ENCODE results near the gene TMEM200A.

Gene TMEM200A

GRCh38 chr6:130435181-130435580 lies 69.4 kb downstream of the TMEM200A start:
- no peak overlapping the region for H3K4me3 ChIP-seq (ENCODE audit: low read depth, low read length)
- DNase-seq = no peak

DNA sequence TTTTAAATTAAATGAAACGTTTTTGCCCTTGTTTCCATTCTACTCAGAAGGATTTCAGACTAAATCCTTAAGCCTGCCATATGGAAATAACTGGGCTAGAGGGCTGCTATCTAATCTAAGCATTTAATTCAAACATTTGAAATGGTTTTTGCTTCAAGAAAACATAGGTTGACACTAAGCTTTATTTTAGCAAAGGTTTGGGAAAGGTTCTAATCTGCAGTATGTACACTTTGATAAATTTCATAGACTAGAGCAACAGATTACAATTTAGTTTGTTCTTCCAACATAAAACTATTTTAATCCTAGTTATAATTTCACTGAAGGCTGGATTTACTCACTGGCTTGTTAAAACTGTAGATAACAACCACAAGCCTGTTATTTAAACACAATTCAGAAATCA lies 72.1 kb downstream of the TMEM200A start:
- Histone ChIP-seq H3K4me3 (ENCODE audit: low read depth, low read length) (no peak overlapping the region), H3K27ac (peak overlapping the region; percentile 6), H3K36me3 (no peaks in the 10 kb centered on the region), H3K9me3 (ENCODE audit: severe bottlenecking) (no peaks in the 10 kb centered on the region), H3K27me3 (ENCODE audit: insufficient read depth, low read depth, severe bottlenecking) (no peaks in the 10 kb centered on the region)
- DNase-seq = no peak
- TF ChIP-seq, protein P1, sequence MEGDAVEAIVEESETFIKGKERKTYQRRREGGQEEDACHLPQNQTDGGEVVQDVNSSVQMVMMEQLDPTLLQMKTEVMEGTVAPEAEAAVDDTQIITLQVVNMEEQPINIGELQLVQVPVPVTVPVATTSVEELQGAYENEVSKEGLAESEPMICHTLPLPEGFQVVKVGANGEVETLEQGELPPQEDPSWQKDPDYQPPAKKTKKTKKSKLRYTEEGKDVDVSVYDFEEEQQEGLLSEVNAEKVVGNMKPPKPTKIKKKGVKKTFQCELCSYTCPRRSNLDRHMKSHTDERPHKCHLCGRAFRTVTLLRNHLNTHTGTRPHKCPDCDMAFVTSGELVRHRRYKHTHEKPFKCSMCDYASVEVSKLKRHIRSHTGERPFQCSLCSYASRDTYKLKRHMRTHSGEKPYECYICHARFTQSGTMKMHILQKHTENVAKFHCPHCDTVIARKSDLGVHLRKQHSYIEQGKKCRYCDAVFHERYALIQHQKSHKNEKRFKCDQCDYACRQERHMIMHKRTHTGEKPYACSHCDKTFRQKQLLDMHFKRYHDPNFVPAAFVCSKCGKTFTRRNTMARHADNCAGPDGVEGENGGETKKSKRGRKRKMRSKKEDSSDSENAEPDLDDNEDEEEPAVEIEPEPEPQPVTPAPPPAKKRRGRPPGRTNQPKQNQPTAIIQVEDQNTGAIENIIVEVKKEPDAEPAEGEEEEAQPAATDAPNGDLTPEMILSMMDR (IDR thresholded peaks at IDR 0.05; ENCODE audit: low read depth, low read length) = no peak

More at GRCh38 chr6:130435181-130435580, 69.4 kb downstream of the TMEM200A start:
- H3K27ac ChIP-seq = no peak overlapping the region
- no peaks in the 10 kb centered on the region for H3K27me3 ChIP-seq (ENCODE audit: insufficient read depth, low read depth, severe bottlenecking)
- H3K9me3 ChIP-seq (ENCODE audit: severe bottlenecking) = no peaks in the 10 kb centered on the region
- TF ChIP-seq, protein P1 (IDR thresholded peaks at IDR 0.05; ENCODE audit: low read depth, low read length) = no peak
- H3K36me3 ChIP-seq = no peaks in the 10 kb centered on the region

- Histone ChIP-seq H3K9me3 (ENCODE audit: severe bottlenecking) (no peaks in the 10 kb centered on the region), H3K4me3 (ENCODE audit: low read depth, low read length) (no peak overlapping the region), H3K27ac (no peak overlapping the region), H3K36me3 (no peaks in the 10 kb centered on the region), H3K27me3 (ENCODE audit: insufficient read depth, low read depth, severe bottlenecking) (no peaks in the 10 kb centered on the region)
- DNase-seq = no peak
- TF ChIP-seq, protein P1 (IDR thresholded peaks at IDR 0.05; ENCODE audit: low read depth, low read length) = no peak
Observed at GRCh38 chr6:130447374-130447773, 81.6 kb downstream of the TMEM200A start.

DNA sequence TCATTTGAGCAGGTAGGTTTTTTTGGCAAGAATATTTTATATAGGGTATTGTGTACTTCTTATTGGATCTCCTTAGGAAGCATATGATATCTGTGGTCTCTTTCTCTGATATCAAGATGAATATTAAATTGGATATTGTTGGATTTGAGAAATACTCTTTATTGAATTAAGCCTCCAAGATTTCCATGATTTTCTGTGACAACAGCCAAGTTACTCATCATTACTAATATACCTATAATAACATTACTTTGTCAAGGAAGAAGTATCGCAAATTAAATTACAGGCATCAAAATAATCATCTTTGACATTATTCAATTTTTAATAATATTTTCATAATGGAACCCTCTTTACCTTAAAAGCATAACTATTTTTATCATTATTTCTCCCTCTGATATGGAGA lies 86.5 kb downstream of the TMEM200A start:
- Histone ChIP-seq H3K27ac (no peak overlapping the region), H3K4me3 (ENCODE audit: low read depth, low read length) (no peak overlapping the region), H3K36me3 (no peaks in the 10 kb centered on the region), H3K9me3 (ENCODE audit: severe bottlenecking) (no peaks in the 10 kb centered on the region), H3K27me3 (ENCODE audit: insufficient read depth, low read depth, severe bottlenecking) (no peaks in the 10 kb centered on the region)
- DNase-seq = no peak
- TF ChIP-seq, protein P1 (IDR thresholded peaks at IDR 0.05; ENCODE audit: low read depth, low read length) = no peak

DNA sequence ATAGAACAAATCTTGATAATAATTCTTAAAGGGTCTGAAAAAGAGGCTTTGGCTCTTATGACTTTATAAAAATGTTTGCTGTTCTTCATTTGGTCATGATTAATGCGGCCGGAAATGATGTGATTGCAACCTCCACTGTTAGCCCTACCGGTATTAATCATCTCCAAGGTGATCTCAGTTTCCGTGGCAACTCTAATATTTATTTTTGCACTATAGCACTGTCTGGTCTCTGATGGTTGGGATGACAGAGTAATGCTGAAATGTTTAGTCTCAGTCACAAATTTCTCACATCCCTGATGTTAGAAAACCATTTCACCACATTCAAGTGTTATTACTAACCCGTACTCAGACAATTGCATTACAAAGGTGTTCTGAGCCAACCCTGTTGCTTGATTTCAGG lies 87.4 kb downstream of the TMEM200A start:
- H3K4me3 ChIP-seq (ENCODE audit: low read depth, low read length) = no peak overlapping the region
- H3K9me3 ChIP-seq (ENCODE audit: severe bottlenecking) = no peaks in the 10 kb centered on the region
- no peaks in the 10 kb centered on the region for H3K36me3 ChIP-seq
- DNase-seq = no peak
- H3K27ac ChIP-seq = no peak overlapping the region
- TF ChIP-seq, protein P1 (IDR thresholded peaks at IDR 0.05; ENCODE audit: low read depth, low read length) = no peak
- no peaks in the 10 kb centered on the region for H3K27me3 ChIP-seq (ENCODE audit: insufficient read depth, low read depth, severe bottlenecking)

GRCh38 chr6:130457605-130458004 lies 91.8 kb downstream of the TMEM200A start:
- DNase-seq = peak; percentile 29
- Histone ChIP-seq H3K9me3 (ENCODE audit: severe bottlenecking) (no peaks in the 10 kb centered on the region), H3K27me3 (ENCODE audit: insufficient read depth, low read depth, severe bottlenecking) (no peaks in the 10 kb centered on the region), H3K27ac (no peak overlapping the region), H3K4me3 (ENCODE audit: low read depth, low read length) (no peak overlapping the region), H3K36me3 (no peaks in the 10 kb centered on the region)
- TF ChIP-seq, protein P1 (IDR thresholded peaks at IDR 0.05; ENCODE audit: low read depth, low read length) = peak; percentile 41; the same call in 1 of the 2 replicates

Measured in WERI-Rb-1 (cell line).